Coronary artery (tissue), 2 donors: ENCODE measurements around the gene SPAG16.

Experiments used
- DNase-seq: peaks from one replicate; pipeline ENCODE4 v3.0.0-alpha.2; 2017; ENCODE audit warnings: low spot score
- H3K27ac ChIP-seq, 2 donors: fragments of 200-600 bp; sonication (generic); one replicate each; pipeline ENCODE4 v1.5.1; 2016 to 2019
- H3K4me3 ChIP-seq: fragments of 200-600 bp; sonication (generic); 2 replicates; pipeline ENCODE4 v1.5.1; 2016; ENCODE audit warnings: mild to moderate bottlenecking, moderate library complexity
- CTCF ChIP-seq: fragments of 200-600 bp; sonication (generic); IDR thresholded peaks from one replicate; pipeline ENCODE4 v1.5.1; 2019; ENCODE audit warnings: antibody characterized with exemption

Gene SPAG16

GRCh38 chr2:213241817-213242216 is 42.4 kb upstream of the SPAG16 start:
- H3K27ac ChIP-seq: no peak overlapping the region
- DNase-seq: no peak
- TF ChIP-seq CTCF: no peak
- H3K4me3 ChIP-seq: no peak overlapping the region

GRCh38 chr2:213242653-213243052 is 41.6 kb upstream of the SPAG16 start:
- no peak overlapping the region for H3K4me3 ChIP-seq
- H3K27ac ChIP-seq: no peak overlapping the region
- TF ChIP-seq CTCF: no peak
- DNase-seq: no peak

- Histone ChIP-seq H3K27ac (no peak overlapping the region), H3K4me3 (no peak overlapping the region)
- no peak for DNase-seq
- TF ChIP-seq CTCF: no peak
These were observed 40.8 kb upstream of the SPAG16 start for GRCh38 chr2:213243189-213244044.

- DNase-seq: no peak
- Histone ChIP-seq H3K27ac (no peak overlapping the region), H3K4me3 (no peak overlapping the region)
- peak; percentile 56 for TF ChIP-seq CTCF
These were observed 37.6 kb upstream of the SPAG16 start for GRCh38 chr2:213246497-213247281.

GRCh38 chr2:213247566-213247965 is 36.7 kb upstream of the SPAG16 start:
- TF ChIP-seq CTCF: no peak
- no peak for DNase-seq
- Histone ChIP-seq H3K27ac (no peak overlapping the region), H3K4me3 (no peak overlapping the region)

- TF ChIP-seq CTCF: no peak
- Histone ChIP-seq H3K4me3 (no peak overlapping the region), H3K27ac (no peak overlapping the region)
- DNase-seq: no peak
These were observed 35.6 kb upstream of the SPAG16 start for GRCh38 chr2:213248637-213249036.
